Measurements from ENCODE around the gene TNNC1.

Gene TNNC1

GRCh38 chr3:52483081-52483480, 29.2 kb upstream of the TNNC1 start:
- H3K36me3 ChIP-seq (ENCODE audit: insufficient read depth, low read length): peaks cover 89% of the 10 kb centered on the region

GRCh38 chr3:52481819-52482521, 28.1 kb upstream of the TNNC1 start:
- Histone ChIP-seq H3K36me3 (ENCODE audit: insufficient read depth, low read length) (peaks cover 89% of the 10 kb centered on the region), H3K9ac (ENCODE audit: low read depth, low read length) (no peak overlapping the region), H3K27me3 (ENCODE audit: insufficient read depth, low read length) (no peaks in the 10 kb centered on the region), H3K27ac (ENCODE audit: low read depth, low read length) (no peak overlapping the region), H3K9me3 (ENCODE audit: insufficient read depth, low read depth, low read length) (no peaks in the 10 kb centered on the region), H3K4me3 (ENCODE audit: low read length) (no peak overlapping the region), H3K4me1 (ENCODE audit: insufficient read depth, low read length) (no peaks in the 10 kb centered on the region)
- 86% methylated on average over 23 of the region's 23 CpGs for WGBS

More at GRCh38 chr3:52483081-52483480, 29.2 kb upstream of the TNNC1 start:
- Histone ChIP-seq H3K4me3 (ENCODE audit: low read length) (no peak overlapping the region), H3K4me1 (ENCODE audit: insufficient read depth, low read length) (no peaks in the 10 kb centered on the region), H3K27me3 (ENCODE audit: insufficient read depth, low read length) (no peaks in the 10 kb centered on the region), H3K27ac (ENCODE audit: low read depth, low read length) (no peak overlapping the region), H3K9ac (ENCODE audit: low read depth, low read length) (no peak overlapping the region), H3K9me3 (ENCODE audit: insufficient read depth, low read depth, low read length) (no peaks in the 10 kb centered on the region)
- 88% methylated on average over 14 of the region's 14 CpGs for WGBS

DNA sequence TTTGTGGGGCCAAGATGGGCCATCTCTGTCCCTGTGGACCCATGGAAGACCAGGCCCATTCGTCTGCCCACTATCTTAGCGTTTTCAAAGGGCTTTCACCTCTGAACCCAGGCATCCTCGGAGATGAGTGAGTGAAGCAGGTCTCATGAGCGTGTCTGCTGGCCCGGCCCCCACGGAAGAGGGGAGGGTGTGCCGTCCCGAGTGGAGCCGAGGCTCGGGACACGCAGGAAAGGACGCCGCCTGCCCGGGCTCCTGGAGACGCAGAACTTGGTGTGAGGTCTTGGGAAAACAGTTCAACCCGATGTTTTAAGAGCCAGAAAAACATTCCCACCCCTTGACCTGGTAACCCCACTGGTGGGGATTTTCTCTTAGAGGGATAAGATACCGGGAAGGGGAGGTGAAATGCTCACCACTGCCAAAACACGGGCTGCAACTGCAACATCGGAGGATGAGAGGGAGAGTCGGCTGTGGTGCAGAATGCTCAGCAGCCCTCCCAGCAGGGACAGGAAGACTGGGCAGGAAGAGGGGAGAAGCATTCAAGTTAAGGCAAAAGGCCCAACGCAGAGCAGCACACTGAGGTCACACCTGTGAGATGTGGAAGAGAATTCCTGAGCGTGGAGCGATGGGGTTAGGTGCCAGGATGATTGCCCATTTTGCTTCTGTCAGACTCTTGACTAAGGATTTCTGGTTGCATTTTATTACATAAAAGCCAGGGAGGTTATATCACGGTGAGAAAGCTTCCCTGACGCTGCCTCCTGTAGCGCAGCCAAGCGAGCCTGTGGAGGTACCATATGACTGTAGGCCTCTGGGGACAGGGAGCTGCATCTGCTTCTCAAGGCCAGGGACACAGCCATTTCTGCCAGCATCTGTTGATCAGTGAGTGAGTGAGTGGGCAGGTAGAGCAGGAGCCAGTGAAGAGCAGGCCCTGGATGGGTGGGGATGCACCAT, 27.2 kb upstream of the TNNC1 start:
- H3K9me3 ChIP-seq (ENCODE audit: insufficient read depth, low read depth, low read length): no peaks in the 10 kb centered on the region
- no peak overlapping the region for H3K4me3 ChIP-seq (ENCODE audit: low read length)
- H3K9ac ChIP-seq (ENCODE audit: low read depth, low read length): no peak overlapping the region
- H3K4me1 ChIP-seq (ENCODE audit: insufficient read depth, low read length): no peaks in the 10 kb centered on the region
- H3K27ac ChIP-seq (ENCODE audit: low read depth, low read length): no peak overlapping the region
- peaks cover 89% of the 10 kb centered on the region for H3K36me3 ChIP-seq (ENCODE audit: insufficient read depth, low read length)
- 96% methylated on average over 27 of the region's 27 CpGs for WGBS
- no peaks in the 10 kb centered on the region for H3K27me3 ChIP-seq (ENCODE audit: insufficient read depth, low read length)

DNA sequence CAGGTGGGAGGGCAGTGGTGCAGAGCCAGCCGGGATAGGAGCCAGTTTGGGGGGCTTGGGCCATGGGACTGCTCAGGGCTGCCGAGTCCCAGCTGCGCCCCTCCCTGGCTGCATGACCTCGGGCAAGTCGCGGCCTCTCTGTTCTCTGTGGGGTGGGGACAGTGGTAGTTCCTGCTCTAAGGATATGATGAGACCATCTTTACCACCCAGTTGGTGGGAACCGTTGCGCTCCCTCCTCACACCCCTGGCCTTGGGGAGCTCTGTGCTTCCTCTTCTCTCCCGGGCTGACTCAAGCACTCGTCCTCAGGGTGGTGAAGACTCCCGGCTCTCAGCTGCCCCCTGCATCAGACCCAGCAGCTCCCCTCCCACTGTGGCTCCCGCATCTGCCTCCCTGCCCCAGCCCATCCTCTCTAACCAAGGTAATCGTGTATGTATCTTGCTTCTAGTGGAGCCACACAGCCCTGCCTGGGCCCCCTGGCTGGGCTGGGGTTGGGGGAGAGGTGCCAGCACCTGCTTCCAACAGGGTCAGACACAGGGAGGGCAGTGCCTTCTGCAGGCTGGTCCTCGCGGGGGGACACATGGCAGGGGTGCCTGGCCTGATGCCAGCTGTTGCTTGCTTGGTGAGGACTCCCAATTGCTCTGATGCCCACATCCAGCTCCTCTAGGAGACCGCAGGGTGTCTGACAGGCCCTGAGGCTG, 26.2 kb upstream of the TNNC1 start:
- Histone ChIP-seq H3K4me1 (ENCODE audit: insufficient read depth, low read length) (no peaks in the 10 kb centered on the region), H3K9me3 (ENCODE audit: insufficient read depth, low read depth, low read length) (no peaks in the 10 kb centered on the region), H3K36me3 (ENCODE audit: insufficient read depth, low read length) (peaks cover 89% of the 10 kb centered on the region), H3K27ac (ENCODE audit: low read depth, low read length) (no peak overlapping the region), H3K9ac (ENCODE audit: low read depth, low read length) (no peak overlapping the region), H3K27me3 (ENCODE audit: insufficient read depth, low read length) (no peaks in the 10 kb centered on the region), H3K4me3 (ENCODE audit: low read length) (no peak overlapping the region)
- WGBS: 96% methylated on average over 16 of the region's 16 CpGs

GRCh38 chr3:52479037-52479876, 25.4 kb upstream of the TNNC1 start:
- WGBS: 91% methylated on average over 7 of the region's 7 CpGs
- Histone ChIP-seq H3K27ac (ENCODE audit: low read depth, low read length) (no peak overlapping the region), H3K9me3 (ENCODE audit: insufficient read depth, low read depth, low read length) (no peaks in the 10 kb centered on the region), H3K36me3 (ENCODE audit: insufficient read depth, low read length) (peaks cover 95% of the 10 kb centered on the region), H3K9ac (ENCODE audit: low read depth, low read length) (no peak overlapping the region), H3K27me3 (ENCODE audit: insufficient read depth, low read length) (no peaks in the 10 kb centered on the region), H3K4me1 (ENCODE audit: insufficient read depth, low read length) (no peaks in the 10 kb centered on the region), H3K4me3 (ENCODE audit: low read length) (no peak overlapping the region)

- H3K27ac ChIP-seq (ENCODE audit: low read depth, low read length): no peak overlapping the region
- H3K9ac ChIP-seq (ENCODE audit: low read depth, low read length): no peak overlapping the region
- H3K9me3 ChIP-seq (ENCODE audit: insufficient read depth, low read depth, low read length): no peaks in the 10 kb centered on the region
- peaks cover 95% of the 10 kb centered on the region for H3K36me3 ChIP-seq (ENCODE audit: insufficient read depth, low read length)
- no peaks in the 10 kb centered on the region for H3K27me3 ChIP-seq (ENCODE audit: insufficient read depth, low read length)
- no peak overlapping the region for H3K4me3 ChIP-seq (ENCODE audit: low read length)
- WGBS: 97% methylated on average over 6 of the region's 6 CpGs
- no peaks in the 10 kb centered on the region for H3K4me1 ChIP-seq (ENCODE audit: insufficient read depth, low read length)
These were observed 23.9 kb upstream of the TNNC1 start for GRCh38 chr3:52477796-52478095.

DNA sequence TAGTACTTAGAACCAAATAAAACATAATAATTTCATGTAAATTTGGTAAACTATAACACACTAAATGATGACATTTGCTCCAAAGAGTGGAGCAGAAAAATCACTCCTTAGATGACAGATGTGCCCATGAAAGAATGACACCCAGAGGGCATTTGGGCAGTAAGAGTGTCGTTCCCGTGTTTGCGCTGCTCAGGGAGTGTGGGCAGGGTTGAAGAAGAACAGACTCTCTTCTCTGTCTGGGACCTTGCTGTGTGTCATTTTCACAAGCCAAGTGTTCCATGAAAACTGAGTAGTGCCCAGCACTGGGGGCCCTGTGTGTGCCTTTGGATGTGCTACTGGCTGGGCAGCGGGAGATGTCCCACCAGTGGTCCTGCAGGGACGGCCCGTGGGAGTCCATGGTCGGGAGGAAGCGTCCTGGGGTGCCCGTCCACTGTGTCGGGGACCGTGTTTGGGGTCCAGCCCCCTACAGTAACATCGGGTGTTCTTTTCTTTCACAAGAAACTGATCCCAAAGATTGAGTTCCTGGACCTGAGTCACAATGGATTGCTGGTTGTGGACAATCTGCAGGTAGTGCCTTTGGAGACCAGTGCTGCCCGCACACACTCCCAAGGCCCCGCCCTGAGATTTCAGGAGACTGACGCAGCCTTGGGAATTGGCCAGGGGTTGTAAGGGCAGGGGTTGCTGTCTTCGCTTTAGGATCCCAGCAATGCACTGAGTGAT, 23.4 kb upstream of the TNNC1 start:
- Histone ChIP-seq H3K4me1 (ENCODE audit: insufficient read depth, low read length) (no peaks in the 10 kb centered on the region), H3K4me3 (ENCODE audit: low read length) (no peak overlapping the region), H3K36me3 (ENCODE audit: insufficient read depth, low read length) (peaks cover 95% of the 10 kb centered on the region), H3K9me3 (ENCODE audit: insufficient read depth, low read depth, low read length) (no peaks in the 10 kb centered on the region), H3K9ac (ENCODE audit: low read depth, low read length) (no peak overlapping the region), H3K27me3 (ENCODE audit: insufficient read depth, low read length) (no peaks in the 10 kb centered on the region), H3K27ac (ENCODE audit: low read depth, low read length) (no peak overlapping the region)
- WGBS: 96% methylated on average over 16 of the region's 16 CpGs

GRCh38 chr3:52473026-52473425, 19.2 kb upstream of the TNNC1 start:
- no peaks in the 10 kb centered on the region for H3K4me1 ChIP-seq (ENCODE audit: insufficient read depth, low read length)
- H3K9me3 ChIP-seq (ENCODE audit: insufficient read depth, low read depth, low read length): no peaks in the 10 kb centered on the region
- WGBS: 96% methylated on average over 5 of the region's 5 CpGs
- no peaks in the 10 kb centered on the region for H3K27me3 ChIP-seq (ENCODE audit: insufficient read depth, low read length)
- H3K27ac ChIP-seq (ENCODE audit: low read depth, low read length): no peak overlapping the region
- H3K9ac ChIP-seq (ENCODE audit: low read depth, low read length): no peak overlapping the region
- no peak overlapping the region for H3K4me3 ChIP-seq (ENCODE audit: low read length)
- H3K36me3 ChIP-seq (ENCODE audit: insufficient read depth, low read length): peaks cover 82% of the 10 kb centered on the region

- H3K27ac ChIP-seq (ENCODE audit: low read depth, low read length): no peak overlapping the region
- H3K9me3 ChIP-seq (ENCODE audit: insufficient read depth, low read depth, low read length): no peaks in the 10 kb centered on the region
- peaks cover 80% of the 10 kb centered on the region for H3K36me3 ChIP-seq (ENCODE audit: insufficient read depth, low read length)
- H3K4me1 ChIP-seq (ENCODE audit: insufficient read depth, low read length): no peaks in the 10 kb centered on the region
- H3K27me3 ChIP-seq (ENCODE audit: insufficient read depth, low read length): no peaks in the 10 kb centered on the region
- H3K9ac ChIP-seq (ENCODE audit: low read depth, low read length): no peak overlapping the region
- WGBS: 87% methylated on average over 14 of the region's 14 CpGs
- no peak overlapping the region for H3K4me3 ChIP-seq (ENCODE audit: low read length)
These were observed 18.6 kb upstream of the TNNC1 start for GRCh38 chr3:52472239-52473000.

All from HUES64 (cell line).